Measurements from ENCODE around the gene RNF224. TPM values are rescaled to one million over a fixed set of nuclear protein-coding genes. Genes with fewer than 3 reads are reported as not detected.

The RNF224 gene
- total RNA-seq, 1 donor from 2014 or later = not detected

- no peak overlapping the region for H3K4me3 ChIP-seq (ENCODE audit: low read depth, low read length)
- DNase-seq (ENCODE audit: low read depth) = no peak
- TF ChIP-seq CTCF (IDR thresholded peaks at IDR 0.05; ENCODE audit: insufficient read depth, low read length, poor library complexity, severe bottlenecking) = no peak
- H3K27me3 ChIP-seq (ENCODE audit: control insufficient read depth, insufficient read depth, low read length) = no peaks in the 10 kb centered on the region
- H3K36me3 ChIP-seq (ENCODE audit: control insufficient read depth, insufficient read depth, low read length) = peaks cover 1% of the 10 kb centered on the region
Observed at GRCh38 chr9:137269231-137269772, 42.0 kb downstream of the RNF224 start.

- no peak for DNase-seq (ENCODE audit: low read depth)
- no peak overlapping the region for H3K4me3 ChIP-seq (ENCODE audit: low read depth, low read length)
- no peak for TF ChIP-seq CTCF (IDR thresholded peaks at IDR 0.05; ENCODE audit: insufficient read depth, low read length, poor library complexity, severe bottlenecking)
- peaks cover 1% of the 10 kb centered on the region for H3K36me3 ChIP-seq (ENCODE audit: control insufficient read depth, insufficient read depth, low read length)
- H3K27me3 ChIP-seq (ENCODE audit: control insufficient read depth, insufficient read depth, low read length) = no peaks in the 10 kb centered on the region
Observed at GRCh38 chr9:137270929-137271695, 43.8 kb downstream of the RNF224 start.

- DNase-seq (ENCODE audit: low read depth) = no peak
- TF ChIP-seq CTCF (IDR thresholded peaks at IDR 0.05; ENCODE audit: insufficient read depth, low read length, poor library complexity, severe bottlenecking) = no peak
- Histone ChIP-seq H3K4me3 (ENCODE audit: low read depth, low read length) (no peak overlapping the region), H3K27me3 (ENCODE audit: control insufficient read depth, insufficient read depth, low read length) (no peaks in the 10 kb centered on the region), H3K36me3 (ENCODE audit: control insufficient read depth, insufficient read depth, low read length) (peaks cover 1% of the 10 kb centered on the region)
Observed at GRCh38 chr9:137271696-137272076, 44.4 kb downstream of the RNF224 start.

- DNase-seq (ENCODE audit: low read depth) = no peak
- TF ChIP-seq CTCF (IDR thresholded peaks at IDR 0.05; ENCODE audit: insufficient read depth, low read length, poor library complexity, severe bottlenecking) = no peak
- no peaks in the 10 kb centered on the region for H3K36me3 ChIP-seq (ENCODE audit: control insufficient read depth, insufficient read depth, low read length)
- H3K4me3 ChIP-seq (ENCODE audit: low read depth, low read length) = no peak overlapping the region
- no peaks in the 10 kb centered on the region for H3K27me3 ChIP-seq (ENCODE audit: control insufficient read depth, insufficient read depth, low read length)
Observed at GRCh38 chr9:137272241-137273094, 45.2 kb downstream of the RNF224 start.

GRCh38 chr9:137273095-137273490 is 45.8 kb downstream of the RNF224 start:
- Histone ChIP-seq H3K4me3 (ENCODE audit: low read depth, low read length) (no peak overlapping the region), H3K27me3 (ENCODE audit: control insufficient read depth, insufficient read depth, low read length) (no peaks in the 10 kb centered on the region), H3K36me3 (ENCODE audit: control insufficient read depth, insufficient read depth, low read length) (no peaks in the 10 kb centered on the region)
- TF ChIP-seq CTCF (IDR thresholded peaks at IDR 0.05; ENCODE audit: insufficient read depth, low read length, poor library complexity, severe bottlenecking) = no peak
- DNase-seq (ENCODE audit: low read depth) = no peak

Measured in kidney epithelial cell (primary cell).